HG03442 (cell line): ENCODE measurements around the gene NSUN5.
"Not testable (repeated sequence)": the region's sequence is repeated elsewhere in the genome, so short reads cannot be mapped to it uniquely, and the experiment has no call there.

Source experiments
- ATAC-seq: cut with Tn5 transposase; IDR thresholded peaks from one replicate; pipeline ENCODE4 v1.9.1; 2021; ENCODE audit warnings: mild to moderate bottlenecking, moderate library complexity; ENCODE audit not compliant: unreplicated experiment

The NSUN5 gene

DNA sequence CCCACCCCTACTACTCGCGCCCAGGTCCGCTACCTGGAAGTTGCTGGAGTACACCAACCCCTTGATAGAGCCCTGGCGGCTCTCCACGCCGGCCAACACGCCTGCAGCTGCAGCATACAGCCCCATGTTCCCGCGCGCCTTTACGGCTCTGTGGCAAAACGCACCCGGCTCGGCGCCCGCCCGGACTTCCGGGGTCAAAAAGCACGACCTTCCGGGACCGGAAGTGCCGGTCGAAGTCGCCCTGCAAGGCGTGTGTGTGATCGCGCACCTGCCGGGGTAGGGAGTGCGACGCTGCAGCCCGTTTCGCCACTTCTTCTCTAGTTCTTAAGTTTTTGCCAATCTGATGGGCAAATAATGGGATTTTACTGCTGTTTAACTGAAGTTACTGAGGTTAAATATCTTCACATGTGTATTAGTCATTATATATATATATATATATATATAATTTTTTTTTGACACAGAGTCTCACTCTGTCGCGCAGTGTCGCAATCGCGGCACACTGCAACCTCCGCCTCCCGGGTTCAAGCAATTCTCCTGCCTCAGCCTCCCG lies at the start of gene NSUN5:
NSUN5 (minus strand) TSS at position 162 of the 550 bp plus-strand sequence; CDS start at position 126, 36 bp downstream.
- ATAC-seq: peak; percentile 80

DNA sequence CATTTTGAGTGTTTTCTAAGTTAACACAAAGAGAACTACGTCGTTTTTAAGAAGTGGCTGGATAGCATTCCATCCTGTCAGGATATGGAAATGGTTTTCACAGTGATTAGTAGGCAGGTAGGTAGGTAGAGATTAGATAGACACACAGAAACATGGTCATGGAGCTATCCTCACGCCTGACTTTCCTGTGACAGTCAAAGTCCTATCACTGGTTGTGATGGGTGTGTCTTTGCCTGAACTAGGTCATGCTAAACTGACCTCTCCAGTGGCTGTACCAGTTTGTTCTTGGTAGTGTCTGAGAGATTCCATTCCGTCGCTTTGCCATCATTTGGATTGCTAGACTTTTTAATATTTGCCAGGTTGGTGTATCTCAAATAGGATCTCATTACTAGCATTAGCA lies 47.5 kb upstream of the NSUN5 start:
- ATAC-seq: no peak

DNA sequence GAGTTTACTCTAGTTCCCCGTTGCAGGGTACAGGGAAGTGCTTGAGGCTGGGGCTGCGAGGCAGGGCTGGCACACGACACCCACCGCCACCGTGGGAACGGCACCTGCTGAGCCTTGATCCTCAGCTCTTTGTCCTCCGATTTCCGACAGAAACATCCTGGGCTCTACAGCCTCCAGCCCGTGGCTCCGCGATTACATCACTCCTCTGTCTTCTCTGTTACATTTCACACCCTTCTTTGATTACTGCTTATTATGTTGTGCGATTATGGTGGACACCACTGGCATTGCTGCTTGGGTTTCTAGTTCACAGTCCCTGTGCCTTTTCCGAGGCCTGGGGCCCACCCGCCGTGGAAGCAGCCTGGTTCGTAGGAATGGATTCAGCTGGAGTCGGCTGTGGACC lies 46.2 kb upstream of the NSUN5 start:
- no peak for ATAC-seq

DNA sequence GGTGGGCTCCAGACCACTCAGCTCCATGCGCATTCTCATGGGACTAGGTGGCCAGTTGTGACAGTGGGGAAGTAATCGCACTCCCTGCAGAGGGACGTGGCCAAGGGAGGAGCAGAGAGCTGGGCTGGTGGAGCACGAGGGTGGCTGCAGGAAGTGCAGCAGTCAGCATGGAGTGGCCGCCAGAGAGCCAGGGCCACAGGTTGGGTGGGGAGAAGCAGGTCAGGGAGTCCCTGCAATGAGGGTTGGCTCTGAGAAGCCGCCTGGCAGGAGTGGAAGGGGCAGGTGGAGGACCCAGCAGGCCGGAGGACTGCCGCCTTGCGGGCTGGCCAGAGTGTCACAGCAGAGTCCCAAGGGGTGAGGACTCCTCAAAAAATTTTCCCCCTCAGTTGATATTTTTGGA lies 45.6 kb upstream of the NSUN5 start:
- no peak for ATAC-seq

DNA sequence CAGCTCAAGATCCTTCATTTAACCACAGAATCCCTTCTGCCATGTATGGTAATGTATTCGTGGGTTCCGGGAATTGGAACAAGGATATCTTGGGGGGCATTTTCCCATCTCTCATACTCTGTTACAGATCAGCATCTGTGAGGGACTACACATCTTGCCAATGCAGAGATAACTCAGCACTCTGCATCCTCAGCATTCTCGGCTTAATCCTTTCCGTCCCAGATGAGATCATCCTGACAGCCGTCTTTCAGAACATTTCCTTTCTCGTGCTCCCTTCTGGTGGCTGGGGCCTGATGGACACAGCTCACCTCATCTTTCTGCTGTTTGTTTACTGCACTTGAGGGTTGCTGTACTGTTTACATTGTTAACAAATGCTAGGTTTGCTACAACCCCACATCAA lies 44.6 kb upstream of the NSUN5 start:
- ATAC-seq: no peak

DNA sequence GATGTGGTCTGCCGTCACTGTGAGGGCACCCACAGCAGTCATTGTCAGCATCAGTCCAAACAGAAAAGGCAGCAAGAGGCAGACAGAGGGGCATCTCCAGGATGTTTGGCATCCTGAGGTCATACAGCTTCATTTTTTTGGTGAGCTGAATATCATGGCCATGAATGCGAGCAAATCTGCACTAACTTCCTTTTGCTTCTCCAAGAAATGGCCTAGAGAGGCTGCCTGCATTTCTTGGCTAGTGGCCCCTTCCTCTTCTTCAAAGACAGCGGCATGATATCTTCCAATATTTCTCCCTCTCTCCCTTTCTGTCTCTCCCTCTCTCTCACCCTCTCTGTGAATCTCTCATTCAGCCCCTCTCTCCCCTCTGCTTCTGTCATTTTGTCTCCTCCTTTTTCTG lies 44.2 kb upstream of the NSUN5 start:
- no peak for ATAC-seq

DNA sequence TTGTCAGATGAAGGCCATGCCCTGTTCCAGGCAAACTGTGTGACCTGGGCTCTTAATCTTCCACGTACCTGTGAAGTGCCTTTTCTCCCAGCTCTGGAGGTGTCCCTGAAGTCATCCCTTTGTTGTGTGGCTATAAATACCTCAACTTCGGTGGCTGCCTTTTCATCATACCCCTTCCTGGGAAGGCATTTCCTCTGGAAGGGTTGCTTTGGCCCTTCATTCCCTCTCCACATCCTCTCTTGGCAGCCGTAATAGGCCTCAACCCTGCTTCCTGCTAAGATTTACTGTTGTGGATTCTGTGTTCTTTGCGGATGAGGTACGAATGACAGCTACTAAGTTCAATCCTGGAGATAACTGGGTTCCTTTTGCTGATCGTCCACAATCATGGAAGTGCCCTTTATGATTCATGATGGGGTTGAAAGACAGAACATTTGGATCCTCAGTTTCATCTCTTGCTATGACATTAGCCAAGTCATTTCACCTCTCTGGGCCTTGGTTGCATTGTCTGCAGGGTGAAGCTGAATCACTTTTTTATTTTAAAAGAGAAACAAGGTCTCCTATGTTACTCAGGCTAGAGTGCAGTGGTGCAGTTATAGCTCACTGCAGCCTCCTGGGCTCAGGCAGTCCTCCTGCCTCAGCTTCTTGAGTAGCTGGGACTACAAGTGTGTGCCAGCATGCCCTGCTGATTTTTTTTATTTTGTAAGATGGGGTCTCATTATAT lies 43.0 kb upstream of the NSUN5 start:
- no peak for ATAC-seq

DNA sequence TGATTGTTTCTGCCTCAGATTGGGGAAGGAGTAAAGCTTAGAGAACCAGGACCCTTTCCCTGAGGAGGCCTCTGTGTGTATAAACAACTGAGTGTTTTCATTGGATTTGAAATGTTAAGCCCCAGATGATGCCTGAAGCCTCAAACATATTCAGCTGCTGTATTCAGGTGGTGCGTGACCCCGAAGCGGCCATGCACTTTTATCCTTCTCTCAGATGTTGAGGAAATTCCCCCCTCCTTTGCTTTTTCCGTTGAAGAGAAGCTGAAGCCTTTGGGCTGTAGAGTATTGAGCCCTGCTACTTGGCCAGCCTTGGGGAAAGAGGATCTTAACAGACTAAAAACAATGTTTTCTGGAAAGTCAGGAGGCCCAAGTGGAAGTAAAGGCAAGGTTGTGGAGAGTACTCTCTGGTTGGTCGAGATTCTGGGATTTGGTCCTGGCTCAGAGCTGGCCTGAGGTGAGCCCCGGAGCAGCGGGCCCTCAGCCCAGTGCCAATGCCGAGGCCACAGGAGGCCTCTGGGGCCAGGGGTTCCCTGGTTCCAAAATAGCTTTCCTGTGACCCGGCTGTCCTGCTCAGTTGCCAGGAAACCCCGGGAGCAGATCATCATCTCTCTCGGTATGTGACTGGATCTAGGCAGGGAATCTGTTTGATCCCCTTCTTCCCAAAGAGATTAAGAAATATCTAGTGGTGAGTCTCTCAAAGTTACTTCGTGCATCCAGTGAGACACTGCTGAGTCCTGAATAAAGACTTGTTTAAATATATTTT lies 41.9 kb upstream of the NSUN5 start:
- no peak for ATAC-seq

DNA sequence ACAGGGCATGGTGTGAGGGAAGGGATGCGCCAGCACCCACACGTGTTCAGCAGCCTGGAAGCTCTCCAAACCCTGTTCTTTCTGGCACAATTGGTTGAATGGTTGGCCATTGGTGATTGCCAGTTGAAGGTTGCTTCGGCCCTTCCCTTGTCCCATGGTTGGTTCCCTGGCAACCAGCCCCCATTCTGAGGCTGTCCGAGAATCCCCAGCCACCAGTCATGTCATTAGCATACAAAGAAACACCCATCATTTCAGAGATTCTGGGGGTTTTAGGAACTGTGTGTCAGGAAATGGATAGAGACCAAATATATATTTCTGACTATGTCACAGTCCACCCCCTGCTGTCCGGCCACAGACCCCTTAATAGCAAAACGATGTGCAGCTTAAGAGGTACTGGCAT lies 41.1 kb upstream of the NSUN5 start:
- no peak for ATAC-seq

DNA sequence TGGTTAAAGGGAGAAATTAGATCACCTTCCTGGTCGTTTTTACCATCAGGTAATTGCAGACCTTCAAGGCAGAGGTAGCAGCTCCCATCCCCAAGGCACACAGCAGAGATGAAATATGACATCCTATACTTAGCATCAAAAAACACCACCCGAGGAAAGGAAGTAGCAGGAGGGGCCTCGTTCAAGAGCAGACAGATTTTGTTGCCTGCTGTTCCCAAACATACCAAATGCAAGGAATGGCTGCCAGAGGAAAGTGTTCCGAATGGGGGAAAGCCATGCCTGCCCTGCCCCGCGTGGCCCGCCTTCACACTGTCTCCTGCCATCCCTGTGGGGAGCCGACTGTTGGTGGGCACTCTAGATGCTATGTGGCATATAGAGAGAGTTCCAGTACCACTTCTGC lies 37.3 kb upstream of the NSUN5 start:
- no peak for ATAC-seq

DNA sequence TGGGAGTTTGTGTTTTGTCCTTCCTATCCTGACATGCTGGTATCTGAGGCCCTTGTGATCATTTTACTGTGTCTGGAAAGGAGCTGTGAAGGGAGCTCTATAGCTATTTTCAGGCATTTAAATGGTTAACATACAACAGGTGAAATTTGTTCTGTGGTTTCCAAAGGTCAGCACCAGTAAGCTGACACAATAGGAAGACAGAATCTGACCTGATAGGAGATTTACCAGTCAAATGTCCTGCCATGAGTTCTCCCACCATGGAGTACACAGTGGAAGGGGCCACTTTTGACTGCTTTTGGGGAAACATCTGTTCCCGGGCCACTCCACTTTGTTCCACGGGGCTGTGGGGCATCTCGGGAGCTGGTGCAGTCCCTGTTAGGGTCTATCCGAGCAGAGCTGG lies 36.9 kb upstream of the NSUN5 start:
- ATAC-seq: no peak

DNA sequence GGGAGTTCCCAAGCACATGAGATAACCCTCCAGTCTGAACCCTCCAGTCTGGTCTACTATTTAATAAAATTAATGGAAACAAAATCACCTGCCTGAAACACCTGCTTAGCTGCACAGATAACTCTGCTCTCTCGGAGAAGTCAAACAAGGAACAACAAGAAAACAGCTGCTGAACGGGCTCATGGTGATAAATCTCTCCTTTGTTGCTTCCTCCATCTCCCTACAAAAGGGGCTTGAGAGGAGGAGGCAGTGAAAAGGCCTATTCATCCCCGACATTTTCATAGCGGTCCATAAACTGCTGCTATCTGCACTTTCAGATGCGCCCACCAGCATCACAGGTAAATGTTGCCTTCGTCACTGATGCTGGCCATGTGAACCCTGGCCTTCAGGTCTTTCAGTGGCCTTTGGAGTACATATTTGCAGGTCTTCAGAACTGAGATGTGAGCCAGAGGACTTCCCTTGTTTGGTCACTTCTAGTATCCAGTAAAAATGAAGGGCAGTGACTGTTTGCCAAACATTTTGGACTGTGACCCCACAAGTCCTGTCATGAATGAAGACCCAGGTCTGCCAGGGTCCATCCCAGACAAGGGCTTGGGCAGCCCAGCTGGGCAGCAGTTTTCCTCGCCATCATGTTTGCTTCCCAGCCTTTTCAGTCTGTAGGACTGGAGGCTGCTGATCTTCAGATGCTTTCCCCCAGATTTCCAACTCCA lies 35.2 kb upstream of the NSUN5 start:
- no peak for ATAC-seq

DNA sequence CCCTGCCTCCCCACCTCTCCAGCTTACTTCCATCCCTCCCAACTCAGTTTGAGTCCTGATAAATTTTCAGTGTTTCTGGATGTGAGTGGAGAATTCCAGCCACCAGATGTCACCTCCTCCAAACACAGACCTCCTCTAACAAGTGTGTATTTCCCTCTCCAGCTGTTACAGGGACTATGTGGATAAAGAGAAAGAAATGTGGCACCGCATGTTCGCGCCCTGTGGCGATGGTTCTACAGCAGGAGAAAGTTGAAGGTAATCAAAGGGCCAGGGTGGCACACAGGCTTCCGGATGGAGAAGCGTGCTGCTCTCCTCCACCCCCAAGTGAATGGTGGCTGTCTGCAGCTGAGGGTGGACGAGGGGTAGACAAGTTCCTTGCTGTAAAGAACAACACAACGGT lies 34.0 kb upstream of the NSUN5 start:
- ATAC-seq: no peak

DNA sequence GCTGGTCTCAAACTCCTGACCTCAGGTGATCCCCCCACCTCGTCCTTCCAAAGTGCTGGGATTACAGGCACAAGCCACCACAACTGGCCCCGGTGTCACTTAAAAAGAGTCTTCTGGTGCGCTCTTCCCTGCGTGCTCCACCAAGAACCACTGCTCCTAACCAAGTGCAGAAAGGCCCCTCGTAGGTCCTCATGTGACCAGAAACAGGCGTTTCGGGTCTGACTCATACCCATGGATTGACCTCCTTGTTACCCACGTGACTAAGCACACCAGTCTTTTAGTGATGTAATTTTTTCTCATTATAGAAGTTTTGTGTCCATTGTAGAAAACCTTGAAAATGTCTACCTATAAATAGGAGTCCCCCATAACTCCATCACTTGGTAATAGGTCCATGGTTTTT lies 33.3 kb upstream of the NSUN5 start:
- ATAC-seq: peak; percentile 50

DNA sequence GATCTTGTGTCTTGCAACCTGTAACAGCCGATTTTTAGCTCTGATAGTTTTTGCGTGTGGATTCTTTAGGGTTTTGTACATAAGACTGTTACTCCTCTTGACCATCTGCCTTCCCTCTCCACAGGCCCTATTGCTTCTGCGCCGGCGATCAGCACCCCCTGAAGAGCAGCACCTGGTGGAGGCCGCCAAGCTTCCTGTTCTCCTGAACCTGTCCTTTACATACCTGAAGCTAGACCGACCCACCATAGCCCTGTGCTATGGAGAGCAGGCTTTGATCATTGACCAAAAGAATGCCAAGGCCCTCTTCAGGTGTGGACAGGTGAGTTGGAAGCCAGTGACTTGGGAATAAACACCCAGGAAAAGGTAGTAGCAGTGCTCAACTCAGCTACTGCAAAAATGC lies 31.9 kb upstream of the NSUN5 start:
- ATAC-seq: no peak

DNA sequence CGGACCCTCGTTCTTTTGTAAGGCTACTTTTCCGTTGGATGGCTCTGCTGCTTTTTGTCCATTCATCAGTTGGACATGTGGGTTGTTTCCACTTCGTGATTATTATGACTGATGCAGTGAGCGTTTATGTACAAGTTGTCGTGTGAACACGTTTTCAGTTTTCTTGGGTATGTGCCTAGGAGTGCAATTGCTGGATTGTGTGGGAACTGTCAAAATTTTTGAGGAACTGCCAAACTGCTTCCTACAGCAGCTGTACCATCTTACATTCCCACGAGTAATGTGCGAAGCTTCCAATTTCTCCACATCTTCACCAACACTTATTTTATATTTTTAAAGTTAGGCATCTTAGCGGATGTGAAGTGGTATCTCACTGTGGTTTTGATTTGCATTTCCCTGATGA lies 29.7 kb upstream of the NSUN5 start:
- no peak for ATAC-seq

DNA sequence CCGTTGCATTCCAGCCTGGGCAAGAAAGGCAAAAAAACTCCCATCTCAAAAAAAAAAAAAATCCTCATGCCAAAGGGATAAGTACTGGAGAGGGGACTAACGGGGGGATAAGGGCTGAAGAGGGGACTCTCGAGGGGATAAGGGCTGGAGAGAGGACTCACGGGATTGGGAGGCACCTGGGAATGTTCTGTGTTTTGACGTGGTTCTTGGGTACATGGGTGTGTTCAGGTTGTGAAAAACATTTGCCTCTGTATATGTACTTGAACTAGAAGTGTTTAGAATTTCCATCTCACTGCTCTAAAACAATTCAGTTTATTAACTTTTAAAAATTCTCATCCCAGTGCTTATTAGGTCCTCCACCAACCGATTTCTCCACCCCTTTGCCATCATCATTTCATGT lies 23.8 kb upstream of the NSUN5 start:
- ATAC-seq: no peak

DNA sequence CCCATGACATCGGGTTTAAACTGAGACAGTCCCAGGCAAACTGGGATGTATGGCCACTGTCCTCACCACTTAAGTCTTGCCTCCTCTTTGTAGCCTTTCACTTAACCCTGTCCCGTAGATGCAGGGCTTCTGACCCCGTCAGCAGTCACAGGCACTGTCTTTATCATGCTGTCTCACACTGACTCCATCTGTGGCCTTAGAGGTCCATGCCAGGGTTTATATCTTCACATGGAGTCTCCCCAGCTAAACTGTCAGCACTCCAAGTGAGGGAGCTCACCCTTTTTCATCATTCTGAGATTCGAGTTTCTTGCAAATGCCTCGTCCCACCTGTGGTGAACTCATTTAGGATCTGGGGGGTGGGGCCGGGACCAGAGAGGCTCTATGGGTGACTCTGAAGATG lies 22.1 kb upstream of the NSUN5 start:
- ATAC-seq: no peak

DNA sequence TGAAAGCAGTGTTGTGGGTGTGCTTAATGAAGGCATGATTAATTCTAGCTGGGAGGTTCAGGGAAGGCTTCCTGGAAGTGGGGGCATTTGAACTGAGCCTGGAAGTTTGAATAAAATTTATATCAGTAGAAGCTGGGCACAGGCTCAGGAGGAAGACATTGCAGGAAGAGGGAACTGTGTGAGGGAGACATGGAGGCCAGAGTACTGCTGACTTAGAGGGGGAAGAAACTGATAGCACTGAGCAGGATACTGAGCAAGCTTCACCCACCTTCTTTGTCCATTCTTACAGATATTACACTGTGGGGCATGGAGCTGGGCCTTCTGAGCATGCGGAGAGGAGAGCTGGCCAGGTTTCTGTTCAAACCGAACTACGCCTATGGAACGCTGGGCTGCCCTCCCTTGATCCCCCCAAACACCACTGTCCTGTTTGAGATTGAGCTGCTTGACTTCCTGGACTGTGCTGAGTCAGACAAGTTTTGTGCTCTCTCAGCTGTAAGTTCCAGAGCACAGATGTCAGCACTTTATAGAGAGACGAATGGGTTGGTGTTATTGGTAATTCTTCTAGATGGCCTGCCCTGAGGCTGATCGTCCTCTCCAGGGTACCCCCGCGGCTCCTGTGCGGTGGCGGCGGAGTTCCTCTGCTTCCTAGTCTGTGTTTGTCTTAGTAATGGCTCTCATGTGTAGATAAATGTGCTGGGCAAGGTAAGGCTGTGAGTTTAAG lies 21.4 kb upstream of the NSUN5 start:
- no peak for ATAC-seq

DNA sequence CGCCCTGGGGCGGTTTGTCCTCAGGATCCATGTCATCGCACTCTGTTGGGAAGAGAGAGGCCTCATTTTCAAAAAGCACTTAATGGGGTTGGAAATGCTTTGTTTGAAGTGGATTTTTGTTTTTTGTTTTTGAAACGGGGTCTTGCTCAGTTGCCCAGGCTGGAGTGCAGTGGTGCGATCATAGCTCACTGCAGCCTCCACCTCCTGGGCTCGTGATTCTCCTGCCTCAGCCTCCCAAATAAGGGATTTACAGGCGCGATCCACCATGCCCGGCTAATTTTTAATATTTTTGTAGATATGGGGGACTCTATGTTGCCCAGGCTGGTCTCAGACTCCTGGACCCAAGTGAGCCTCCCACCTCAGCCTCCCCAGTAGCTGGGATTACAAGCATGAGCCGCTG lies 20.1 kb upstream of the NSUN5 start:
- ATAC-seq: no peak

DNA sequence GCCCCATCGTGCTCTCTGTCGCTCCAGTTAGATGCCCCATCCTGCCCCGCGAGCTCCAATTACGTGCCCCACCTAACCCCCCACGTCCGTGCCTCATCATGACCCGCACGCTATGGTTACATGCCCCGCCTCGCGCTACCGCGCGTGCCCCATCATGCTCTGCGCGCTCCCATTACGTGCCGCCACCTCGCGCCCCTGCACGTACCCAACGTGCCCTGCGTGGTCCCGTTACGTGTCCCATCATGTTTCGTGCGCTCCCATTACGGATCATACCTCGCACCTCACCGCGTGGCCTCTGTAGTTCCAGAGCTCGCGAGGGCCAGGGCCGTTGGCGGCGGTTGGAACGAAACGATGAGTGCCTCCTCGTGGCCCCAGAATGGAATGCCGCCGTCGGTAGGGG lies 19.3 kb upstream of the NSUN5 start, which contains the start of the genes FKBP6 and TRIM50:
FKBP6 (plus strand) TSS at position 240 of the 400 bp plus-strand sequence. CDS start 268 bp downstream, outside the sequence.
TRIM50 (minus strand) TSS at position 161 of the 400 bp plus-strand sequence. CDS start 3,295 bp downstream, outside the sequence.
- ATAC-seq: not testable (repeated sequence)
